Measurements from ENCODE around the gene ZNF595.
"Not testable (repeated sequence)": the region's sequence is repeated elsewhere in the genome, so short reads cannot be mapped to it uniquely, and the experiment has no call there.

DNA sequence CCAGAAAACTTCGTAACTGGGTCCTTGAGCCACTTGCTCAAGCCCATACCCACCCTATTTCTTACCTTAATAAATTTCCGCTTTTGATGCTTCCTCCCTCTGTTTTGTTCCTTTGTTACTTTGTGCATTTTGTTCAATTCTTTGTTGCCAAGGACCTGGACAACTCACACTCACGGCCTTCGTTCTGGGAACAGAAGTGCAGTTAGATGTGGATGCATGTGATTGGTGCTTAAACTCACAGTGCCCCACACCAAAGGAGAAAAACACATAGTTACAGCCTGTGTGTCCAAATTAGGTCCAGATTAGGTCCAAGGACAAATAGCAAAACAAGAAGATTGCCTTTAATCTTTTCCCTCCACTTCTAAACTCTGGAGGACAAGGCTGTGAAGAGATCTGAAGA lies 1.9 kb upstream of the ZNF595 start:
- TF ChIP-seq, protein P1, sequence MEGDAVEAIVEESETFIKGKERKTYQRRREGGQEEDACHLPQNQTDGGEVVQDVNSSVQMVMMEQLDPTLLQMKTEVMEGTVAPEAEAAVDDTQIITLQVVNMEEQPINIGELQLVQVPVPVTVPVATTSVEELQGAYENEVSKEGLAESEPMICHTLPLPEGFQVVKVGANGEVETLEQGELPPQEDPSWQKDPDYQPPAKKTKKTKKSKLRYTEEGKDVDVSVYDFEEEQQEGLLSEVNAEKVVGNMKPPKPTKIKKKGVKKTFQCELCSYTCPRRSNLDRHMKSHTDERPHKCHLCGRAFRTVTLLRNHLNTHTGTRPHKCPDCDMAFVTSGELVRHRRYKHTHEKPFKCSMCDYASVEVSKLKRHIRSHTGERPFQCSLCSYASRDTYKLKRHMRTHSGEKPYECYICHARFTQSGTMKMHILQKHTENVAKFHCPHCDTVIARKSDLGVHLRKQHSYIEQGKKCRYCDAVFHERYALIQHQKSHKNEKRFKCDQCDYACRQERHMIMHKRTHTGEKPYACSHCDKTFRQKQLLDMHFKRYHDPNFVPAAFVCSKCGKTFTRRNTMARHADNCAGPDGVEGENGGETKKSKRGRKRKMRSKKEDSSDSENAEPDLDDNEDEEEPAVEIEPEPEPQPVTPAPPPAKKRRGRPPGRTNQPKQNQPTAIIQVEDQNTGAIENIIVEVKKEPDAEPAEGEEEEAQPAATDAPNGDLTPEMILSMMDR (IDR thresholded peaks at IDR 0.05), result not testable (repeated sequence)
- TF ChIP-seq POLR2A (IDR thresholded peaks at IDR 0.05), result not testable (repeated sequence)

Data from uterus (tissue), 2 donors.